Fibroblast of lung (primary cell): ENCODE data around the gene ZFR.

Experiments used
- EZH2 ChIP-seq: IDR thresholded peaks from 2 replicates; pipeline ENCODE4 v1.5.1; 2012; ENCODE audit warnings: low read length, control low read depth, mild to moderate bottlenecking; ENCODE audit errors: missing control alignments
- TF ChIP-seq, protein P1 (sequence below), 2 donors: IDR thresholded peaks in 1 of 2; conservative IDR thresholded peaks in 1 of 2; 1 replicate in 1 of 2; 2 replicates in 1 of 2; pipeline ENCODE4 v1.5.1; 2011 to 2012; ENCODE audit warnings: low read length in 2 of 2, control low read depth in 1 of 2, inconsistent platforms in 1 of 2, low read depth in 1 of 2, mild to moderate bottlenecking in 1 of 2

DNA sequence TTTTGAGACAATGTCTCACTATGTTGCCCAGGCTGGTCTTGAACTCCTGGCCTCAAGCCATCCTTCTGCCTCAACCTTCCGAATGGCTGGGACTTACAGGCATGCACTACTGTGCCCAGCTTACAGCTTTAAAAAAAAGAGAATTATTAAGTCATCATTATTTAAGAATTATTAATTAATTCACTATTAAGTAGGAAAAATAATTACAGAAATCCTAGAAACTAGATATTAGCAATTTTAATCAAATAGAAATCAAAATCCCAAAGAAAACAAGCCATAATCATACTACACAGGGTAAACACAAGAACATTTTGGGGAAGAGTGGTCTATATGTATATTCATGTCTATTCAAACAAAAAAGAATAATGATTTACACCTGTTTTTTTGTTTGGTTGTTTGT is 112.2 kb downstream of the ZFR start:
- TF ChIP-seq, protein P1, sequence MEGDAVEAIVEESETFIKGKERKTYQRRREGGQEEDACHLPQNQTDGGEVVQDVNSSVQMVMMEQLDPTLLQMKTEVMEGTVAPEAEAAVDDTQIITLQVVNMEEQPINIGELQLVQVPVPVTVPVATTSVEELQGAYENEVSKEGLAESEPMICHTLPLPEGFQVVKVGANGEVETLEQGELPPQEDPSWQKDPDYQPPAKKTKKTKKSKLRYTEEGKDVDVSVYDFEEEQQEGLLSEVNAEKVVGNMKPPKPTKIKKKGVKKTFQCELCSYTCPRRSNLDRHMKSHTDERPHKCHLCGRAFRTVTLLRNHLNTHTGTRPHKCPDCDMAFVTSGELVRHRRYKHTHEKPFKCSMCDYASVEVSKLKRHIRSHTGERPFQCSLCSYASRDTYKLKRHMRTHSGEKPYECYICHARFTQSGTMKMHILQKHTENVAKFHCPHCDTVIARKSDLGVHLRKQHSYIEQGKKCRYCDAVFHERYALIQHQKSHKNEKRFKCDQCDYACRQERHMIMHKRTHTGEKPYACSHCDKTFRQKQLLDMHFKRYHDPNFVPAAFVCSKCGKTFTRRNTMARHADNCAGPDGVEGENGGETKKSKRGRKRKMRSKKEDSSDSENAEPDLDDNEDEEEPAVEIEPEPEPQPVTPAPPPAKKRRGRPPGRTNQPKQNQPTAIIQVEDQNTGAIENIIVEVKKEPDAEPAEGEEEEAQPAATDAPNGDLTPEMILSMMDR (conservative IDR thresholded peaks at IDR 0.05 in 1 of 2, IDR thresholded peaks at IDR 0.05 in 1 of 2; ENCODE audit: low read depth in 1 of 2, low read length in 2 of 2), result no peak
- TF ChIP-seq EZH2, result no peak
